ENCODE data around the gene HYAL3. TPM values are rescaled to one million over a fixed set of nuclear protein-coding genes. Genes with fewer than 3 reads are reported as not detected.

Gene HYAL3
- total and polyA plus RNA-seq, 2 of the 13 experiments (the other 11 are each of a cell fraction or from before 2014, with no cell fraction given), result 5.5 to 10.4 TPM

DNA sequence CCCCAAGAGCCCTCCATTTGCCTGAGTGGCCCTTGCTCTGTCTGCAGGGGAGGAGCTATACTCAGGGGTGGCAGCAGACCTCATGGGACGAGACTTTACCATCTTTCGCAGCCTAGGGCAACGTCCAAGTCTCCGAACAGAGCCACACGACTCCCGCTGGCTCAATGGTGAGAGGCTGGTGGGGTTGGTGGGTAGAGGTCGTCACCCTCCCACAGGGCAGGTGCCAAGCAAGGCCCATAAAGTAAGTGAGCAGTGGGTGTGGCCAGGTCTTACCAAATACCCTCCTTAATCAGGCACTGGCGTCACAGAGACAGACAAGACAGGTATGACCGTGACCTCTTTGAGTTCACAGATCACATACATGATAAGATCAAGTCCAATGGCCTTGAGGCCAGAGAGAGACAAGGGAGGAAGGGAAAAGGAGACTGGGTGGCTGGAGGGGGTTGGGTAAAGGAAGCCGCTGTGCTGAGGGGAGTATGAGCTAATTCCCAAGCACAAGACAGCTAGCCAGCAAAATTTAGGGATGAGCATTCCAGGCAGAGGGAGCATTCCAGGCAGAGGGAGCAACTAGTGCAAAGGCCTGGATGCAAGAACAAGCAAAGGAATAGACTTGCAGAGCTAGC is 27.8 kb downstream of the HYAL3 start (continued):
- TF ChIP-seq, protein P1, sequence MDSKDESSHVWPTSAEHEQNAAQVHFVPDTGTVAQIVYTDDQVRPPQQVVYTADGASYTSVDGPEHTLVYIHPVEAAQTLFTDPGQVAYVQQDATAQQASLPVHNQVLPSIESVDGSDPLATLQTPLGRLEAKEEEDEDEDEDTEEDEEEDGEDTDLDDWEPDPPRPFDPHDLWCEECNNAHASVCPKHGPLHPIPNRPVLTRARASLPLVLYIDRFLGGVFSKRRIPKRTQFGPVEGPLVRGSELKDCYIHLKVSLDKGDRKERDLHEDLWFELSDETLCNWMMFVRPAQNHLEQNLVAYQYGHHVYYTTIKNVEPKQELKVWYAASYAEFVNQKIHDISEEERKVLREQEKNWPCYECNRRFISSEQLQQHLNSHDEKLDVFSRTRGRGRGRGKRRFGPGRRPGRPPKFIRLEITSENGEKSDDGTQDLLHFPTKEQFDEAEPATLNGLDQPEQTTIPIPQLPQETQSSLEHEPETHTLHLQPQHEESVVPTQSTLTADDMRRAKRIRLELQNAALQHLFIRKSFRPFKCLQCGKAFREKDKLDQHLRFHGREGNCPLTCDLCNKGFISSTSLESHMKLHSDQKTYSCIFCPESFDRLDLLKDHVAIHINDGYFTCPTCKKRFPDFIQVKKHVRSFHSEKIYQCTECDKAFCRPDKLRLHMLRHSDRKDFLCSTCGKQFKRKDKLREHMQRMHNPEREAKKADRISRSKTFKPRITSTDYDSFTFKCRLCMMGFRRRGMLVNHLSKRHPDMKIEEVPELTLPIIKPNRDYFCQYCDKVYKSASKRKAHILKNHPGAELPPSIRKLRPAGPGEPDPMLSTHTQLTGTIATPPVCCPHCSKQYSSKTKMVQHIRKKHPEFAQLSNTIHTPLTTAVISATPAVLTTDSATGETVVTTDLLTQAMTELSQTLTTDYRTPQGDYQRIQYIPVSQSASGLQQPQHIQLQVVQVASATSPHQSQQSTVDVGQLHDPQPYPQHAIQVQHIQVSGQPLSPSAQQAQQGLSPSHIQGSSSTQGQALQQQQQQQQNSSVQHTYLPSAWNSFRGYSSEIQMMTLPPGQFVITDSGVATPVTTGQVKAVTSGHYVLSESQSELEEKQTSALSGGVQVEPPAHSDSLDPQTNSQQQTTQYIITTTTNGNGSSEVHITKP (CRISPR knock-in tag; IDR thresholded peaks at IDR 0.05; ENCODE audit: low read depth), result 0 out of 2 replicates have a peak, but pooled peaks have one; percentile 37
- TF ChIP-seq MBD4 (IDR thresholded peaks at IDR 0.05; ENCODE audit: borderline replicate concordance, low read length) (no peak), DMAP1 (CRISPR knock-in tag; IDR thresholded peaks at IDR 0.05) (peak; percentile 60), ZNF576 (CRISPR knock-in tag; IDR thresholded peaks at IDR 0.05) (no peak), HOXA3 (CRISPR knock-in tag; IDR thresholded peaks at IDR 0.05) (peak; percentile 49; the same call in 1 of the 2 replicates), SATB2 (CRISPR knock-in tag; IDR thresholded peaks at IDR 0.05) (no peak), ZBTB33 (CRISPR knock-in tag; IDR thresholded peaks at IDR 0.05) (peak; percentile 27; the same call in 1 of the 2 replicates), ZFP91 (CRISPR knock-in tag; IDR thresholded peaks at IDR 0.05; ENCODE audit: borderline replicate concordance) (0 out of 2 replicates have a peak, but pooled peaks have one; percentile 58), ZNF746 (CRISPR knock-in tag; IDR thresholded peaks at IDR 0.05) (peak; percentile 57; the same call in 1 of the 2 replicates), FOXP1 (IDR thresholded peaks at IDR 0.05) (no peak), FOXP1 (CRISPR knock-in tag; IDR thresholded peaks at IDR 0.05) (peak; percentile 41; the same call in 1 of the 2 replicates), NCOA2 (CRISPR knock-in tag; IDR thresholded peaks at IDR 0.05) (peak; percentile 86), ARID5B (CRISPR knock-in tag; IDR thresholded peaks at IDR 0.05) (peak; percentile 69), ZC3H13 (CRISPR knock-in tag; IDR thresholded peaks at IDR 0.05) (no peak), HNRNPL (IDR thresholded peaks at IDR 0.05; ENCODE audit: low read depth, low read length) (peak; percentile 78)
- TF ChIP-seq, protein P2, sequence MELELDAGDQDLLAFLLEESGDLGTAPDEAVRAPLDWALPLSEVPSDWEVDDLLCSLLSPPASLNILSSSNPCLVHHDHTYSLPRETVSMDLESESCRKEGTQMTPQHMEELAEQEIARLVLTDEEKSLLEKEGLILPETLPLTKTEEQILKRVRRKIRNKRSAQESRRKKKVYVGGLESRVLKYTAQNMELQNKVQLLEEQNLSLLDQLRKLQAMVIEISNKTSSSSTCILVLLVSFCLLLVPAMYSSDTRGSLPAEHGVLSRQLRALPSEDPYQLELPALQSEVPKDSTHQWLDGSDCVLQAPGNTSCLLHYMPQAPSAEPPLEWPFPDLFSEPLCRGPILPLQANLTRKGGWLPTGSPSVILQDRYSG (CRISPR knock-in tag; IDR thresholded peaks at IDR 0.05), result no peak
- TF ChIP-seq, protein P3, sequence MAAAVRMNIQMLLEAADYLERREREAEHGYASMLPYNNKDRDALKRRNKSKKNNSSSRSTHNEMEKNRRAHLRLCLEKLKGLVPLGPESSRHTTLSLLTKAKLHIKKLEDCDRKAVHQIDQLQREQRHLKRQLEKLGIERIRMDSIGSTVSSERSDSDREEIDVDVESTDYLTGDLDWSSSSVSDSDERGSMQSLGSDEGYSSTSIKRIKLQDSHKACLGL (CRISPR knock-in tag; IDR thresholded peaks at IDR 0.05), result no peak
